Measurements from ENCODE around the gene TC2N.

GRCh38 chr14:91793704-91794103, 73.6 kb downstream of the TC2N start:
- TF ChIP-seq CTCF (IDR thresholded peaks at IDR 0.05; ENCODE audit: borderline replicate concordance, extremely low read depth, low read length, poor library complexity, severe bottlenecking) (no peak), EZH2 (IDR thresholded peaks at IDR 0.05; ENCODE audit: borderline replicate concordance, low read depth, low read length, severe bottlenecking) (no peak)

All from DND-41 (cell line).